NOMO-1 treated with dmso at 0.1 percent for 144 hours (cell line): Measurements from ENCODE around the gene BLMH.
A peak's percentile ranks its signal among the peaks of the same experiment; 100 is the strongest.

Experiments used
- DNase-seq: peaks from one replicate; lab custom pipeline; 2025; ENCODE audit not compliant: unreplicated experiment; lab: John Stamatoyannopoulos, UW

The BLMH gene

GRCh38 chr17:30291543-30292285 lies at the start of gene BLMH:
Gene BLMH (minus strand): TSS chr17:30291944. CDS start chr17:30291819, 125 bp downstream.
- DNase-seq: peak; percentile 46

DNA sequence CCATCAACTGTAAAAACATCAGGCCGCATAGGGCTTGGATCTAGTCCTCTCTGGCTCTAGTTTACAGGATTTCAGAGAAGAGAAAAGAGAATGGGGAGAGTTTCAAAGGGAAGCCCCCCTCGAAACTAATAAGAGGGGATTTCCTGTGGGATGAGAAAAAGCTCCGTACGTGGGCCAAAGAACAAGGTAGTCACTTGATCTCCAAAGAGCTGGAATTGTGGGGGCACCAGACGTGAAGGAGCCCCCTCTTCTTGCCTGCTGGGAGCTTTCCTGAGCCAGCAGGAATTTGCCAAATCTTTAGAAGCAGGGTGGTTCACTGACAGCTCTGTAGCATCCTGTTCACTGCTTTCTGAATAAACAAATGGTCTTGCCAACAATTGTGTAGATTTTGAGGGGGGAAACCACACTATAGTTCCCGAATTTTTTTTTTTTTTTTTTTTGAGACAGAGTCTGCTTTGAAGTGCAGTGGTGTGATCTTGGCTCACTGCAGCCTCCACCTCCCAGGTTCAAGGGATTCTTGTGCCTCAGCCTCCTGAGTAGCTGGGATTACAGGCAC lies 49.1 kb upstream of the BLMH start:
- DNase-seq: no peak

GRCh38 chr17:30339086-30339485 lies 47.3 kb upstream of the BLMH start:
- DNase-seq: no peak

GRCh38 chr17:30337393-30337999 lies 45.8 kb upstream of the BLMH start:
- no peak for DNase-seq

DNA sequence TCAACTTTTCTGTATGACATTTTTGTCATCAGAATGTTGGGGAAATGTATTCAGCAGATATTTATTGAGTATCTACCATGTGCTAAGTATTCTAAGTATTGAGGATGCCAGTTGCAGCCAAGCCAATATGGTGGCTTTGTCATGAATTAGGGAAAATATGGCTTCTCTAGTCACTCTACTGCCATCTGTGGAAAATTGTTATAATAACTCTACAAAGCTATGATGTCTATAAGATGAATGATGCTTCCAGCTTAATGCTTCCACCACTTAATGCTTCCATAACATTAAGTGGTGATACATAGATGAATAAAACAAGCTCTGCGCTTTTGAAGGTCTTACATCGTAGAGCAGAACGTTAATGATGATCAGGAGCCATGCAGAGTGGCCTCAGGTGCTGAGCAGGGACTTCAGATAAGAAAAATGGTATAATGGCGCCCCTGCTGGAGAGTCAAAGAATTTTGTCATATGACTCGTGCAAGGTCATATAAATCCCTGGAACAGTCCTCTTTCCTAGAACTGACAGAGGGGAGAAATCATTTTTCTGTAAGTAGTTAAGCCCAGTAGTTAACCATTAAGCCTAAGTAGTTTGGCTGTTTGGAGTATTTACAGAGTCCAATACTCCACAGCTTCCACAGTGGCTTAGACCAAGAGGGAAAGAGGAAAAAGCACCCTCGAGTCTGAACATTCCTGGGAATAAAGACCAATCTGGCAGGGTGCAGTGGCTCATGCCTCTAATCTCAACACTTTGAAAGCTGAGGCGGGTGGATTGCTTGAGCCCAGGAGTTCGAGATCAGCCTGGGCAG lies 44.8 kb upstream of the BLMH start:
- peak; percentile 51 for DNase-seq

GRCh38 chr17:30334421-30334820 lies 42.7 kb upstream of the BLMH start:
- DNase-seq: no peak

DNA sequence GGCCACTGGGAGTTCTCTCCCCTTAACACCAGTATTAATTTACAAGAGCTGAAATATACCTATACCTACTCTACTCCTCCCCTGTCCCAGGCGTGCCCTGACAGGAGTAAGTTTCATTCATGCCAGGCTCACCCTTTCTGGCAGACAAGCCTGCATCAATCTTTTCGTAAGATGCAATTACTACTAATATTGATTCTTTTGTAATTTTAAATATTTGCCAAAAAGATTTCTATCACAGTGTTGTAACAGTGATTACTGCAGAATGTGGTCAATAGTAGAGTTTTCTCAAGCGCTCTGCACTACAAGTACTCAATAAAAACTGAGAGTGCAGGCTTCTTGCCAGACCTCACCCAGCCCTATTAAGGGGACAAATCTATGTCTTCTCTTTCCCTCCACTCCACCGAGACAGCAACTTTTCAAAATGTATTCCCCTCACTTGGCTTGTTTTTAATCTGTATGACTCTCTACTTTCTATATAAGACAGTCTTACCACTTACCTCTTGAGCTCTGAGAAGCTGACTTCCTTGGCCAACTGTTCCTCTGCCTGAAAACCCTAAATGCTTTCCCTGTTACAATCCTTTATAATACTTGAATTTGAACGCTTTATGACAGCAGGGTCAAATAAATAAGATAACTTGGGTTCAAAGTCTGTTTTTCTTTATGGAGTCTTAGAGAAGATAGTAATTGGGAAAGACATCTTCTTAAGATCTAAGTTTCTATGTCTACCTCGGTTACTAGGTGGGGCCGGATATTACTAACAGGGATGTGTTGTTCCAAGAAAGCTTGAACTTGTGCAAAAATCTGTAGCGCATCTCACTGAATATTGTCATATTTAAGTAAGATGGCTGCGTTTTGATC lies 42.0 kb upstream of the BLMH start, which contains the start of gene TMIGD1:
TMIGD1 (minus strand) TSS at position 555 of the 858 bp plus-strand sequence. CDS start 1,924 bp downstream, outside the sequence.
- DNase-seq: no peak

DNA sequence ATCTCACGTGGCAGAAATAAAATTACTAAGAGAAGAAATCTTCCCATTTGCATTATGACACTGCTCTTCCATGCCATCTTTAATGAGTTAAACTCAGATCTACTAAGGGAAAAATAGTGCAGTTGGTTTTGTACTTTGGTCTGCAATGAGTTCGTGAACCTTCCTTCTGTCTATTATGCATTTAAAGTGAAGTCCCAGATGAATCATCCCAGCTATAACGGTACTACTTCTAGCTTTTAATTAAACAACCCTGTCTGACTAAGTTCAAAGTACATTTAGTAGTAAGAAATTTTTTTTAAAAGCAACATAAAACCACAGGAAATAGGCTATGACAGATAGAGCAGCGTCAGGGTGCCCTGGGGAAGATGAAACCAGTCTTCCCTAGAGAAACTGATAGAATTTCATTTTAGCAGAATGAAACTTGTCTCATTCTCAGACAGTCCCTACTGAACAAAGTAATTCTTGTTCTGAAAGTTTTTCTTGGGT lies 40.4 kb upstream of the BLMH start:
- no peak for DNase-seq

DNA sequence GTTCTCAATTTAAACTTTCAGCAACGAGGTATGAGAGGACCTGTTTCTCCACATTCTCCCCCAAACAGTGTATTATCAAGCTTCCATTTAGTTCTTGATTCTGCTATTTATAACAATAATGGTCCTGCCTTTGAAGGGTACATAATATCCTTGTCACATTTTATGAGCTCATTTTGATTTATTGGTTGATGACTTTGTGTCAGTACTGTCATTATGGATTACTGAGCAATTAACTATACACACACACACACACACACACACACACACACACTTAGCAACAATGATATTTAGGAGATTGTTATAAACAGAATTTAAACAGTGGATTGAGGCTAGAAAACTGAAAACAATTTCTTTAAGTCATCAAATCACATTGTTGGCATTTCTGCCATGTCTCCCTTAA lies 35.1 kb upstream of the BLMH start:
- DNase-seq: no peak

- no peak for DNase-seq
Observed at GRCh38 chr17:30324723-30325122, 33.0 kb upstream of the BLMH start.

- no peak for DNase-seq
Observed at GRCh38 chr17:30323895-30324319, 32.2 kb upstream of the BLMH start.

DNA sequence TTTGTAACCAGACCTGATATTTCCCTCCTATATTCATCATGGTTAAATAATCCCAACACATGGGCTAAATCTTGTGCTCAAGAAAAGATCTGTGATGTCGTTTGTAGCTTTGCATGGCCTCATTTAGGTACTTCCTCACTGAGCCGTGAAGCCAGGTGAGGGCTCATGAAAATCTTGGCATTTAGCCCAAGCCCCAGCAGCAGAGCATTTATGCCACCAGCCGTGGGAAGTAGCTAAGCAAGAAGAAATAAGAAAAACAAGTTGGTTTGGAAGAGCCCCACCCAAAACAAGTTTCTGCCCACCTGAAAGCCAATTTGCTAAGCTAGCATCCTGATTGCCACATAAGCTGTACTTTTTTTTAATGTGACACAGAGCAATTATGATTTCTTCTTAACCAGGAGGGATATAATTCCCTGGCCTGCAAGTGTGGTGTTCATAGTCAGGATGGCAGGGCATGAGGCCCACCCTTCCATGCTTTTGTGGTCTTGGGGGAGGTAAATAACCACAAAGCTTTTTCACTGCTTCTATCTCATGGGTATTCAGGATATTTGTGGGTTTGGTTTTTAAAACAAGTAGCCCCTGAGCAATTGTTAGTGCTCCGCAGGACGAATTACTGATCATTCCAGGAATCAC lies 31.6 kb upstream of the BLMH start:
- no peak for DNase-seq

GRCh38 chr17:30321314-30321713 lies 29.6 kb upstream of the BLMH start:
- no peak for DNase-seq

GRCh38 chr17:30318155-30318554 lies 26.4 kb upstream of the BLMH start:
- DNase-seq: no peak

- DNase-seq: peak; percentile 37
Observed at GRCh38 chr17:30316736-30317135, 25.0 kb upstream of the BLMH start.

DNA sequence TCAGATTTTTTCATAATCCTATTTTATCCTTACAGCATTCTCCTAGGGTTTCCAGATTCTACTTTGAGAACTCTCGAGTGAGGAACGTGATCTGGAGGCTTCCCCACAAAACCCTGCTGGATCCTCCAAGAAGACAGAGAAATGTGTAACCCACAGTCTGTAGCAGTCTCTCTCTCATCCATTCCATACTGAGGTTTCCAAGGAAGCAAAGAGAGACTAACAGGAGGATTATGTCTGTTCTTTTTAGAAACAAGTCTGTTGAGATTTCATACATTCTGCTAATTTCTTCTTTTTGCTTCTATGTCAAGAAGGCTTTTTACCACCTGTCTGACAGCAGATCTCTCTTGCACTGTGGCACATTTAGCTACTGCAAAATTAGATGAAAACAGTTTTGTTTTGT lies 23.4 kb upstream of the BLMH start:
- DNase-seq: no peak

GRCh38 chr17:30314474-30314873 lies 22.7 kb upstream of the BLMH start:
- no peak for DNase-seq

DNA sequence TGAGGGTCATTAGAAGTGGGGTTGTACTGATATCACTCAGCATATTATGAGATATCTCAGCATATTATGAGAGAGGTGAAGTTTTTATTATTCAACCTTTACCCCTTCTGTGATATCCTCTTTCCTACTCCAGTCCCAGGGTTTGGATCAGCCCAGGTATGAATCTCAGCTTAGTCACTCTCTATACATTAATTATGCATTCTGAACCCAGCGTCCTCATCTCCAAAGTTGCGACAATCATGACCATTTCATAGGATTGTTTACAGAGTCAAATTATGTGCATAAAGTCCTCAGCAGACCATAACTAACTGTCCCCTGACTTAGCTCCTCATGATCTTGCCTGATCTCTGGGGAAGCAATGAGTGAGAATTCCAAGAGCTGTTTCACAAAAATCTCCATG lies 20.5 kb upstream of the BLMH start:
- no peak for DNase-seq

DNA sequence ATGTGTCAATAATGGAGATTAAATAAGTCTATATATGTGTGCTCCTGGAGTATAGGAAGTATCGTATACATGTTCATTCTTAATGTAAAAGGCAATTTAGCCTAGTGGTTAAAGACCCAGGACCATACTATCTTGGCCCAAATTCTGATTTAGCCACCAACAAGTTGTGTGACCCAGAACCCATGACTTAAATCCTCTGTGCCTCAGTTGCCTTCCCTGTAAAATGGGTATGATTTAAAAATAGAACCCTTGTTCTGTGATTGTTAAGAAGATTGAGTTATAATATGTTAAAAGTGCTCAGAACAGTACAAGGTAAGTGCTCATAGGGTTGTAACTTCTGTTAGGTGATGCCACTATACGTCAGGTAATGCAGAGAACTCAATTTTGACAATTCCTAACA lies 18.8 kb upstream of the BLMH start:
- DNase-seq: no peak

GRCh38 chr17:30309591-30309990 lies 17.8 kb upstream of the BLMH start:
- DNase-seq: no peak
